Stimulated activated CD8-positive, alpha-beta memory T cell treated with anti-CD3 and anti-CD28 coated beads, Interleukin-15, amount 100 ng/mL, for 48 hours (primary cell): ENCODE data around the gene SUMO2.
"Not testable (repeated sequence)": the region's sequence is repeated elsewhere in the genome, so short reads cannot be mapped to it uniquely, and the experiment has no call there.

Source experiments
- DNase-seq, 2 donors: peaks; one replicate each; pipeline ENCODE4 v3.0.0-alpha.2; 2020; ENCODE audit warnings: low read depth in 2 of 2

The SUMO2 gene

DNA sequence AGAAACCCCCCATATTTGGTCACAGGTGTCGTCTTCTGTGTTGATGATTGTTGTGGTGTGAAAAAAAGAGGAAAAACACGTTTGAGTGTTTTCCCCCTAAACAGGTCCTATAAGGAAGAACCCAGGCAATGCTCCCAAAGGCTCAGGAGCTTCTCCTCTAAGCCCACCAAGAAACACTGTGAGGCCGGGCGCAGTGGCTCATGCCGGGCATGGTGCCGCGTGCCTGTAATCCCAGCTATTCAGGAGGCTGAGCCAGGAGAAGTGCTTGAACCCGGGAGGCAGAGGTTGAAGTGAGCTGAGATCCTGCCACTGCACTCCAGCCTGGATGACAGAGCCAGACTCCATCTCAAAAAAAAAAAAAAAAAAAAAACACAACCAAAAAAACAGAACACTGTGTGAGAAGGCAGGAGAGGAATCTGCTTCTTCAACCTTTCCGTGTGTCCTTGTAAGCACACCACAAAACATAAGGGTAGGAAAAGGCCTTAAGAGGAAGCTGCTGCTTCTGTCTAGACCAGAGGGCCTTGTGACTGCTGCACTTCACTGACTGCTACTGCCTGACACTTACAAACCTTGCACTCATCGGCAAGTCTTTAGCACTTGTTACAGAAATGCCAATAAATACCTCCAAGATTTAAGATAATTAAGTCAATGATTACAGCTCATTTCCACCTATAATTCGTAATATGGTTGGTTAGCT, 37.8 kb downstream of the SUMO2 start:
- DNase-seq: no peak

DNA sequence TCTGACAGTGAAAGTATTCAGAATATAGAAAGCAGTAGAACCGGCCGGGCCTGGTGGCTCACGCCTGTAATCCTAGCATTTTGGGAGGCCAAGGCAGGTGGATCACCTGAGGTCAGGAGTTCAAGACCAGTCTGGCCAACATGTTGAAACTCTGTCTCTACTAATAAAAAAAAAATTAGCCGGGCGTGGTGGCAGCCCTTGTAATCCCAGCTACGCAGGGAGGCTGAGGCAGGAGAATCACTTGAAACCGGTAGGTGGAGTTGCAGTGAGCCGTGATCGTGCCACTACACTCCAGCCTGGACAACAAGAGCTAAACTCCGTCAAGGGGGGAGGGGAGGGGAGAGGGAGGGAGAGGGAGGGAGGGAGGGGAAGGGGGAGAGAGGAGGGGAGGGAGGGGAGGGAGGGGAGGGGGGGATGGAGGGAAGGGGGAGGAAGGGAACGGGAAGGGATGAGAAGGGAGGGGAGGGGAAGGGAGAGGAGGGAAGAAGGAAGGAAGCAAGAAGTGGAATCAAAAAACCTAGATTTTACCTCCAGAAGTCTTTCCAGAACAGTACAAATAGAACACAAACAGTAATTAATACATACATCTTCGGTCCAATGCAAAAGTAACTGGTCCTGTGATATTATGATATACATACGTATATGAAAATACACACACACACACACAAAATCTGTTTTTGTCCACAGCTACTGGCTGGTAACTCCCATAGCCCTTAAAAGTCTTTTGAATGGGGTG, 40.4 kb downstream of the SUMO2 start:
- no peak for DNase-seq

DNA sequence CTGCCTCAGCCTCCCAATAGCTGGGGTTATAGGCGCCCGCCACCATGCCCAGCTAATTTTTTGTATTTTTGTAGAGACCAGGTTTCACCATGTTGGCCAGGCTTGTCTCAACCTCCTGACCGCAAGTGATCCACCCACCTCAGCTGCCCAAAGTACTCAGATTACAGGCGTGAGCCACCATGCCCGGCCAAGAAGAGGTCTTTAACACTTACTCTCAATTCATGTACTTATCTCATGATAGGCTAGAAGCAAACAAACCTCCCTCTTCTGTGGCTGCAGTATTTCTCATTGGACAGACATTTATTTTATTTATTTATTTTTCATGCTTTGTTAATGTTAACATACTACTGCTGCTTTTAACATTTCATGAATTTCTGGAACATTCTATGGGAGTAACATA, 44.2 kb downstream of the SUMO2 start:
- DNase-seq: no peak

DNA sequence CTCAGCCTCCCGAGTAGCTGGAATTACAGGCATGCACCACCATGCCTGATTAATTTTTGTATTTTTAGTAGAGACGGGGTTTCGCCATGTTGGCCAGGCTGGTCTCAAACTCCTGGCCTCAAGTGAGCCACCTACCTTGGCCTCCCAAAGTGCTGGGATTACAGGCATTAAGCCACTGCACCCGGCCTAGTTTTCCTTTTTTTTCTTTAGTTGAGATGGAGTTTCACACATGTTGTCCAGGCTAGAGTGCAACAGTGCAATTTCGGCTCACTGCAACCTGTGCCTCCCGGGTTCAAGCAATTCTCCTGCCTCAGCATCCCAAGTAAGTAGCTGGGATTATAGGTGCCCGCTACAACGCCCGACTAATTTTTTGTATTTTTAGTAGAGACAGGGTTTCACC, 45.0 kb downstream of the SUMO2 start:
- not testable (repeated sequence) for DNase-seq

DNA sequence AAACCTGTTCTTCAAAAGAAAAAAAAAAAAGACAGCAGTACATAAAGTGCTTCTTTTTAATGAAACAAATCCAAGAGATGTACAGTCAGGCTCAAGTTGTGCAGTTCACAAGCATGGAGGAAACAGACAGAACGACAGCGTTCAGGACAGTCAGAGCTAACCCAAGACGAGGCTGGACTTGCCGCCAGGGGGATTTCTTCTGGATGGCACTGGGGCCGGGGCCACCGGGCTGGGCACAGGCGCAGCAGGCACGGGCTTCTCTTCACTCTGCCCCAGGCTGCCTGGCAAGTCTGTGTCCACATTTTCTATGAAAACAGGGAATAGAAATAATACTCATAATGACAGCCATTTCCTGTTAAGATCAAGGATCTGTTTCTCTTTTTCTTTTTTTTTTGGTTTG, 46.8 kb downstream of the SUMO2 start:
- DNase-seq: no peak

DNA sequence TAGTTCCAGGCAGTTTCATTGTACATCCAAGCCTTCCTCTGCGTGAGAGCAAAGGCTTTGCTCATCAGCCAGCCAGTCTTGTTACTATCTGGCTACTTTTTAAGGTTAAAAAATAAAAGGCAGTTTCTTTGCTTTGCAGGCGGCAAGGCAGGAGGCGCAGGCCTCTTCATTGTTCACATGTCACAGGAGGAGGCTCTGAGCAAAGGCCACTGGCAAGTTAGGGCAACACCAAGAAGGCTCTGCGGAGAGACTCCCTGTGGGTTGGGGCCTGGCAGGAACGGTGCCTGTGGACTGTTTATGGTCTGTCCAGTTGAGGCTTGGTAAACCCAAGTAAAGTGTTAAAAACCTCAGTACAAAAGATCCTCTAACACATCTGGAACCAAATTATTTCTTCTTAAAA, 47.3 kb downstream of the SUMO2 start:
- DNase-seq: no peak

DNA sequence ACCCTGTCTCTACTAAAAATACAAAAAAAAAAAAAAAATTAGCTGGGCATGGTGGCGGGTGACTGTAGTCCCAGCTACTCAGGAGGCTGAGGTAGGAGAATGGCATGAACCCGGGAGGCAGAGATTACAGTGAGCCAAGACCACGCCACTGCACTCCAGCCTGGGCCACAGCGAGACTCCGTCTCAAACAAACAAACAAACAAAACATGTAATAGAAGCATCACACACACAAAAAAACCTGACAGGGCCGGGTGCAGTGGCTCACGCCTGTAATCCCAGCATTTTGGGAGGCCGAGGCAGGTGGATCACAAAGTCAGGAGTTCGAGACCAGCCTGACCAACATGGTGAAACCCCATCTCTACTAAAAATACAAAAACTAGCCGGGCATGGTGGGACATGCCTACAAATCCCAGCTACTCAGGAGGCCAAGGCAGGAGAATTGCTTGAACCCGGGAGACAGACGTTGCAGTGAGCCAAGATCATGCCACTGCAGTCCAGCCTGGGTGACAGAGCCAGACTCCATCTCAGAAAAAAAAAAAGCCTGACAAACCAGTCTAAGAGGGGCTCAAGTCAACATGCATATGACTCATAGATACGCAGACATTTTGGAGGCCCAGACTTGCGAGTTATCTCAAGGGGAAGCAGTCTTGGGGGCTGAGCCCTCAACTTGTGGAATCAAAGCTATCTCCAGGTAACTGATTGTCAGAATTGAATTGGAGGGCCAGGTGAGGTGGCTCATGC, 49.0 kb downstream of the SUMO2 start:
- DNase-seq: not testable (repeated sequence)

DNA sequence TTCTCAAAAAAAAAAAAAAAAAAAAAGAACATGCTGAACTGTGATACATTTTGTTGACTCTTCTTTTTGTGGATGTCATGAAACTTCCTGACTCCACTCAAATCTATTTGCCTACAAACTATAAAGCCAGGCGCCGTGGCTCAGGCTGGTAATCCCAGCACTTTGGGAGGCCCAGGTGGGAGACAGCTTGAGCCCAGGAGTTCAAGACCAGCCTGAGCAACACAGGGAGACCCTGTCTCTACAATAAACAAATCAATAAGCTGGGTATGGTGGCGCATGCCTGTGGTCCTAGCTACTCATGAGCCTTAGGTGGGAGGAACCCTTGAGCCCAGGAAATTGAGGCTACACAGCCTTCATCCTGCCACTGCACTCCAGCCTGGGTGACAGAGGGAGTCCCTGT, 49.8 kb downstream of the SUMO2 start:
- no peak for DNase-seq

DNA sequence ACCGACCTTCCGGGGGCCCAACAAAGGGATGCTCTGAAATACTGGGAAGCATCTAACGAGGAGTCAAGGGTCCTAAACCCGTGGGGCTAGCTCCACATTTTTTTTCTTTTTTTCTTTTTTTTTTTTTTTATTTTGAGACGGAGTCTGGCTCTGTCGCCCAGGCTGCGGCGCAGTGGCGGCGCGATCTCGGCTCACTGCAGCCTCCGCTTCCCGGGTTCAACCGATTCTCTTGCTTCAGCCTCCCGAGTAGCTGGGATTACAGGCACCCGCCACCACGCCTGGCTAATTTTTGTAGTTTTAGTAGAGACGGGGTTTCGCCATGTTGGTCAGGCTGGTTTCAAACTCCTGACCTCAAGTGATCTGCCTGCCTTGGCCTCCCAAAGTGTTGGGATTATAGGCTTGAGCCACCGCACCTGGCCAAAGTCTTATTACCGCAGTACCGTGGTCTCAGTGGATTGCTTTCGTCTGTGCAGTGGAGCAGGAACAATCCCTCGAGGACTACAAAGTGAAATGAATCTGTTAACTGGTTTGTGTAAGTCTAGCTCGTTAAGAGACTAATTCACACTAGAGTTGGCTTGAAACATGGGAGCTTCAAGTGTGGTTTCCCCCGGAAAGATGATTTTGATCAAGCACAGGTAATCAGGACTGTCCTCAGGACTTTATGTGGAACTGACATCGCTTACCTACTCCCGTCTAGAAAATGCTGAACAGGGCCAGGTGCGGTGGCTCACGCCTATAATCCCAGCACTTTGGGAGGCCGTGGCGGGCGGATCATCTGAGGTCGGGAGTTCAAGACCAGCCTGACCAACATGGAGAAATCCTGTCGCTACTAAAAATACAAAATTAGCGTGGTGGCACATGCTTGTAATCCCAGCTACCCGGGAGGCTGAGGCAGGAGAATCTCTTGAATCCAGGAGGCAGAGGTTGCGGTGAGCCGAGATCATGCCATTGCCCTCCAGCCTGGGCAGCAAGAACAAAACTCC, 50.5 kb downstream of the SUMO2 start:
- DNase-seq: not testable (repeated sequence)

DNA sequence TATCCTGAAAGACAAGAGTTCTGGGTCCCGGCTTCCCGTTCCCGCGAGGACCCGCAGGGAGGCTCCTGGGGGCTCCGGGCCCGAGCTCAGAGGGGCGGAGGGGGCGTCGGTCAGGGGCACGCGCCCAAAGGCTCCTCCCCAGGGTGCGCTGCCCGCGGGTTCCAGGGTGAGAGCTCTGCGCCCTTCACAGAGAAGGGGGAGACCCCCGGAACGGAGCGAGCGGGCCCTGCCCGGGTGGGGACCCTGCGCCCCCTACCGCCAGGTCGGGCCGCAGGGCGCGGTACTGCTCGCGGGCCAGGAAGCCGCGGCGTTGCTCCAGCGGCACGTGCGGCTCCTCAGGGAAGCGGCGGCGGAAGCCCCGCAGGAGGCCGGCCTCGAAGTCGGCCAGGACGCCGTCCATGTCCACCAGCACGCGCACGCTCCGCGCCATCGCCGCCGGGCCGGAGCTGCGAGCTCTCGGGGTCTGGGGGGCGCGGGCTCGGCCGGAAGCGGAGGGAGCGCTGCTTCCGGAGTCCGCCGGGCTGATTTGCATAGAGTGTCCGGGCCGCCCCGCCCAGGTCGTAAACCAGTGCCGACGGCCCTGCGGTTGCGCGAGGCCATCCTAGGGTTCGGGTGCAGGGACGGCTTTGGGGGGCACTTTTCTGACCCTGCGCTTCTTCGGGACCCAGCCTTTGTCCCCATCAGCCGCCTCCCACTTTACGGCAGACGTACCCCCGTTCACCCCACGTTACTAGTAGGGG, 51.3 kb downstream of the SUMO2 start, which contains the start of gene NT5C:
NT5C (minus strand) TSS at position 465 of the 740 bp plus-strand sequence; CDS start at position 430, 35 bp downstream.
- peak; percentile 72 to 78 for DNase-seq

DNA sequence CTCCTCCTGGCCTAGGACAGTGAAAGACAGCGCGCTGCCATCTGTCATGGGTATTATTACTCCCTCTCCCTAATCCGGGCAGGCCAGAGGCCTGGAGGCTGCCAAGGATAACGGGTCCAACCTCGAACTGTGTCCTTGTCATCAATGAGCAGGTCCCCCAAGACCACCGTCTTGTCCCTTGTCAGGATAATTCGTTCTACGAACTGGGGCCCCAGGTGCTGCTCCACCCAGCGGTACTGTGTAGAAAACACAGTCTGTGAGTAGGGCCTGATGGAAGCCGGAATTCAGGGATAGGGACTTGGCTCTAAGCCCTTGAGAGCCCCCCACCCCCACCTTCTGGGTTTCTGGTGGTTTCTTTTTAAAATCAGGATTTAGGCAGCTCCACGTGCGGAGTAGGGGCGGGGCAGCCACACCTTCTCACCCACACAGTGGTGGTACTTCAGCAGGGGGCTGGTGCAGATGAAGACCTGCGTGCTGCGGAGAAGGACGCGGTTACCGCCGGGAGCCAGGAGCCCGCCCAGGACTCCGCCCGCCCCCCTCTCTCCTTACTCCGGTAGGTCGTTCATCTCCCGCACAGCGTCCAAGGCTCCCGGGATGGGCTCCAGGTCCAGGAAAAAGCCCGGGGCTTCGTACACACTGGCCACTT, 52.0 kb downstream of the SUMO2 start:
- DNase-seq: peak; percentile 25 to 38

DNA sequence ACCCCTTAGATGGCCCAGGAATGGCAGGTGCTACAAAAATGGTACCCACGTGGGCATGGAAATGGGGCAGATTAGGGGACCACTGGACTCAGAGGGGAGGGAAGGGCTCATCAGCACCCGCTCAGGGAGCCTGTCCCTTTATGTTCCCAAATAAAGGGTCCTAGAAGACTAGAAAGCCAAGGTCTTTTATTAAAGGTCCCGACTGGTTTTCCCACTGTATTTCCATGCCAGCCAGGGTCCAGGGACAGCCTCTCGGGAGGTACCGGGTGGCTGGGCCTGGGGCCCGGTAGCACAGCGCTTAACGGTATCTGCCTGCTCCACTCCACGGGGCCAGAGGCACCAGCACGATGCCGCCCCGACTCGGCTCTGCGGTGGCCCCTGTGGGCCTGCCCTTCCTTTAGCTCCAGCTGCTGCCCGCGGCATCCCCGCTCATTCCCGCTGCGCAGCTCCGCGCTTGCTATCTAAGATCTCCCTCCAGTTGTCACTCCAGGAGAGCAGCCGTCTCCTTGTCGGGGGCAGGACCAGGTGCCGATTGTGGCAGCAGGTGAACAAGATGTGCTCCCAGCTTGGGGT, 52.6 kb downstream of the SUMO2 start:
- DNase-seq: no peak

DNA sequence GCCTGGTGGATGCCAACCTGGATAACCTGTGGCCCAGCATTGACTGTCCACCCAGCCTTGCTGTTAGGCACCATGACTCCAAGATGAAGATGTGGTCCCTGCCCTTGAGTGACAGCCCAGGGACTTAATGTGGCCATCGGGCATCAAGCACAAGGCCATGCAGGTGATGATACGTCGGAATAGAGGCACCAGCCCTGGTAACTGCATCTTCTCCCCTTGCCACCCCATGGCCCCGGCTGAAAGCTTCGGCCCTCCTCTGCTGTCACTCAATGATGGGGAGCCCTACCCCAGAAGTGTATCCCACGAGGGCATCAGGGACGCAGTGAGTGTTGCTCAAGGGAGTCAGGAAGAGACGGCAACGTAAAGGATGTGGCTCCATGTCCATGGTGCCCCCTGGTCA, 53.2 kb downstream of the SUMO2 start:
- DNase-seq: no peak

DNA sequence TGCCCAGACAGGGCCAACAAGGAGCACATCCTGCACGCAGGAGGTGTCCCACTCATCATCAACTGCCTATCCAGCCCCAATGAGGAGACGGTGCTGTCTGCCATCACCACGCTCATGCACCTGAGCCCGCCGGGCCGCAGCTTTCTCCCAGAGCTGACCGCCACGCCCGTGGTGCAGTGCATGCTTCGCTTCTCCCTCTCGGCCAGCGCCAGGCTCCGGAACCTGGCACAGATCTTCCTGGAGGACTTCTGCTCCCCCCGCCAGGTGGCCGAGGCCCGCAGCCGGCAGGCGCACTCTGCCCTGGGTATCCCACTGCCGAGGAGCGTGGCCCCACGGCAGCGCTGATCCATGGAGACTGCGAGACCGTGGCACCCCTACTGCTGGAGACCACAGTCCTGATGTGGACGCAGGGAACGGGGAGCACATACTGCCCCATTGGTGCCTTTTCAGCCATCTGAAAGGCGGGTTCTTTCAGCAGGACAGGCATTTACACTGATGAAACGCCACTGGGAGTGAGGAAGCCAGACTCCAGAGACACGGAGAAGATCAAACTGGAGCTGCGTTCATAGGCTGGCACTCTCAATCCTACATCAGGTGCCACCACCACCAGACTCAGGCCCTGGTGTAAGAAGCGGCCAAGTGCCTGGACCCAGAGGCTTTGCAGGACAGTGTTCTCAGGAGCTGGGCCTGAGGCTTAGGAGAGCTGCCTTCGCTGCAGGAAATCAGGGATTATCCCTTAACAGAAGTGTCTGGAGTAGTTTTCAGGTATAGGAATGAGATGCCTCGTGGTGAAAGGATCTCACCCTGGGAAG, 53.9 kb downstream of the SUMO2 start:
- no peak for DNase-seq

DNA sequence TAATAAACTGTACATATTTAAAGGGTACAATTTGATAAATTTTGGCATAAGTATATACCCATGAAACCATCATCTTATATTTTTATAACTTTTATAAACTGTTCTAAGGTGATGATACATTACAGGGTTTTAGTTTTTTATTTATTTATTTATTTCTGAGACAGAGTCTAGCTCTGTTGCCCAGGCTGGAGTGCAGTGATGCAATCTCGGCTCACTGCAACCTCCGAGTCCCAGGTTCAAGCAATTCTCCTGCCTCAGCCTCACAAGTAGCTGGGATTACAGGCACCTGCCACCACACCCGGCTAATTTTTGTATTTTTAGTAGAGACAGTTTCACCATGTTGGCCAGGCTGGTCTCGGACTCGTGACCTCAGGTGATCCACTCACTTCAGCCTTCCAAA, 54.8 kb downstream of the SUMO2 start:
- not testable (repeated sequence) for DNase-seq

DNA sequence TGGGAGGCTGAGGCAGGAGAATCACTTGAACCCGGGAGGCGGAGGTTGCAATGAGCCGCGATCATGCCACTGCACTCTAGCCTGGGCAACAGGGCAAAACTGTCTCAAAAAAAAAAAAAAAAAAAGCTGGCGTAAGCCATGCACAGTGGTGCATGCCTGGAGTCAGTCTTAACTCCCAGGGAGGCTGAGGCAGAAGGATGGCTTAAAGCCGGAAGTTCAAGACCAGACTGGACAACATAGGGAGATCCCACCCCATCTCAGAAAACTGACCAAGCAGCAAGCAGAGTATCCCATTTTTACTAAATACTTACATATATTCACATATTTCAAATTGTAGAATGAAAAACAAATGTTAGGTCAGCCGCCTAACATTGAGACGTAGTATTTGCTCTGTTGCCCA, 55.8 kb downstream of the SUMO2 start:
- no peak for DNase-seq

DNA sequence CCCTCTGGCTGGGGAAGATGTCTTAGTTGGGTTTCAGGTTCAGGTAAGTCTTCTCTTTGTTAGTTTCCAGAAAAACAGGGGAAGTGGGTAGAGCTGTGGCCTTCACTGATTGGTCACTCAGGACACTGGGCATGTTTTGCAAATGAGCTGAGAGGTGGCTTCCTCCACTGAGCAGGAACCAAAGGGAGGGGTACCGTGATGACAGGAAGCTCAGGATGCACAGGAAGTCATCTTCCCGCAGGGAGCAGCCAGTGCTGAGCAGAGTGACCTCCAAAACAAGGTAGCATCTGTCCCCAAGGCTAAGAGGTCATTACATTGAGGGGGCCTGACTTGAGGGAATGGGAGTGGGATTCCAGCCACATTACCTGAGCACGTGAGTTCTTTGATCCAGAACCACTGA, 56.8 kb downstream of the SUMO2 start:
- no peak for DNase-seq

DNA sequence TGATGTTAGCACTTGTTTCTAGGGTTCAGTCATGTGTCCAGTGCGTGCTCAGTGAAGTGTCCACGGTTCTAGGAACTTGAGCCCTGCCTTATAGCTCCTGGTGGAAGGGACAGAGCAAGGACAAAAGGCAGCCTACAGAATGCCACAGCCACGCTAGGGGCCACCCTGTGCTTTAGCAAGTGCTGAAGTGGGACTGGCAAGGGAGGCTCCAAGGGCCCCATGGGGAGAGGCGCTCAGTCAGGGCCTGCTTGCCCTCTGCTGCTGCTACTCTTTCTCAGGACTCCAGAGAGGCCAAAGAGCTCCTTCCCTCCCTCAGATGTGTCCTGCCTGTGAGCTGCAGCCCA, 58.0 kb downstream of the SUMO2 start:
- DNase-seq: no peak
